KOPT-K1 (cell line): ENCODE data around the gene DNAAF8.

ENCODE experiments used
- H3K27ac ChIP-seq: fragments of 200-600 bp; sonication (generic); 2 replicates; pipeline ENCODE4 v1.5.1; 2016; ENCODE audit warnings: antibody characterized with exemption, mild to moderate bottlenecking, low read depth, low read length; ENCODE audit not compliant: poor library complexity, severe bottlenecking
- H3K36me3 ChIP-seq: fragments of 200-600 bp; sonication (generic); 2 replicates; pipeline ENCODE4 v1.5.1; 2017; ENCODE audit warnings: antibody characterized with exemption, mild to moderate bottlenecking, low read length, moderate library complexity; ENCODE audit not compliant: insufficient read depth
- H3K9me3 ChIP-seq: fragments of 200-600 bp; sonication (generic); 2 replicates; pipeline ENCODE4 v1.5.1; 2017; ENCODE audit warnings: antibody characterized with exemption, low read length, mild to moderate bottlenecking; ENCODE audit not compliant: insufficient read depth, poor library complexity, severe bottlenecking

DNAAF8 gene

DNA sequence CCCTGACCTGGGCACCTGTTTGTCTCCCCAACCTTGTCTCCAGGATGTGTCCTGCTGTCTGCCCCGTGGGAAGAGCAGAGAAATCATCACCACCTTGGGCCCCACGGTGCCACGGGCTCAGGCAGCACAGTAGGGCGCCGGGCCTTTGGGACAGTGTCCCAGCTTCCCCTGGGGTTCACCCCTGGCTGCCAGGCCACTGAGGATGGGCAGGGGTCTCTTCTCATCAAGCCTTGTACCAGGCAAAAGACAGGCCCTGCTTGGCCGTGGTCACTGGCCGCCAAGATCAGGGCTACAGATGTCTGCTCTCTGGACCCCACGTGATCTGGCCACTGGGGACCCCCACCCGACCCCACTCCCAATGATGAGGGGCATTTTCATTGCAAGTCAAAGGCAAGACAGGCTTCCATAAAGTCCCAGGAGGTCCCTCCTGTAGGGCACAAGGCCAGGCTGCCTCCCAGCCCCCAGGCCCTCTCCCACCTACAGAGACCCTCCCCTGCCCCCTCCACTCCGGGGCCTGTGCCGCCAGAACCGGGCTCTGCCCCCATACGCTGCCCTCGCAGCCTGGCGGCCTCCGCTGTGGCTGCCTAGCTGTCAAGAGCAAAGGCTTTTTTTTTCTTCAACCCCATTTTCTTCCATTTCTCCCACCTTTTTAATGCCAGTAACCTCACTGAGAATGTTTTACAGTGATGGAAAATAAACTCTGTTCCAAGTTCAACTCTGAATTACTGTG lies 14.5 kb downstream of the DNAAF8 start:
- peak overlapping the region; percentile 44 for H3K27ac ChIP-seq
- no peaks in the 10 kb centered on the region for H3K9me3 ChIP-seq
- peaks cover 34% of the 10 kb centered on the region for H3K36me3 ChIP-seq

GRCh38 chr16:4749700-4750257 lies 15.4 kb downstream of the DNAAF8 start:
- Histone ChIP-seq H3K27ac (no peak overlapping the region), H3K9me3 (no peaks in the 10 kb centered on the region), H3K36me3 (peaks cover 40% of the 10 kb centered on the region)

- H3K36me3 ChIP-seq, result peaks cover 51% of the 10 kb centered on the region
- no peaks in the 10 kb centered on the region for H3K9me3 ChIP-seq
- no peak overlapping the region for H3K27ac ChIP-seq
Observed at GRCh38 chr16:4750896-4751295, 16.6 kb downstream of the DNAAF8 start.

- H3K9me3 ChIP-seq, result no peaks in the 10 kb centered on the region
- H3K27ac ChIP-seq, result no peak overlapping the region
- peaks cover 55% of the 10 kb centered on the region for H3K36me3 ChIP-seq
Observed at GRCh38 chr16:4752351-4753100, 18.2 kb downstream of the DNAAF8 start.

DNA sequence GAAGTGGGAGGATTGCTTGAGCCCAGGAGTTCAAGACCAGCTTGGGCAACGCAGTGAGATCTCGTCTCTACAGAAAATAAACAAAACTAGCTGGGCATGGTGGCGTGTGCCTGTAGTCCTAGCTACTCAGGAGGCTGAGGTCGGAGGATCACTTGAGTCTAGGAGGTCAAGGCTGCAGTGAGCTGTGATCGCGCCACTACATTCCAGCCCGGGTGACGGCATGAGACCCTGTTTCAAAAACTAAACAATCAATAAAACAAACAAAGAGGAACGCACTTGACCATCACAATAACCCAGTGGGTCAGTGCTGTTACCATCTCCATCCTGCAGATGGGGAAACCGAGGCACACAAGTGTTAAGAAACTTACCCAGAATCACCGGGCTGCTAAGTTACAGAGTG lies 18.9 kb downstream of the DNAAF8 start:
- Histone ChIP-seq H3K9me3 (no peaks in the 10 kb centered on the region), H3K27ac (no peak overlapping the region), H3K36me3 (peaks cover 59% of the 10 kb centered on the region)

GRCh38 chr16:4754865-4755264 lies 20.5 kb downstream of the DNAAF8 start:
- H3K36me3 ChIP-seq, result peaks cover 75% of the 10 kb centered on the region
- H3K27ac ChIP-seq, result no peak overlapping the region
- no peaks in the 10 kb centered on the region for H3K9me3 ChIP-seq

DNA sequence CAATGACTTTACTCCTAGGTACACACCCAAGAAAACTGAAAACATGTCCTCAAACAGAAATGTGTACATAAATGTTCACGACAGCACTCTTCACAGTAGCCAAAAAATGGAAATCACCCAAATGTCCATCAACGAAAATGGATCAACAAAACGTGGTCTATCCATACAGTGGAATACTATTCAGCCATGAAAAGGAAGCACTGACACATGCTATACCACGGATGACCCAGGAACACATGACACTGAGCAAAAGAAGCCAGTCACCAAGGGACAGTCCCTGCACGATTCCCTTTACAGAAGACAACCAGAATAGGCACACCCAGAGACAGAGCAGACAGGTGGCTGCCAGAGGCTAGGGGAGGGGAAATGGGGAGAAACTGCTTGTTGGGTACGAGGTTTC lies 21.4 kb downstream of the DNAAF8 start:
- peaks cover 81% of the 10 kb centered on the region for H3K36me3 ChIP-seq
- H3K9me3 ChIP-seq, result no peaks in the 10 kb centered on the region

GRCh38 chr16:4760221-4760910 lies 26.0 kb downstream of the DNAAF8 start:
- H3K9me3 ChIP-seq, result no peaks in the 10 kb centered on the region
- peaks cover 73% of the 10 kb centered on the region for H3K36me3 ChIP-seq
- H3K27ac ChIP-seq, result no peak overlapping the region

More for the DNA sequence above, 21.4 kb downstream of the DNAAF8 start:
- no peak overlapping the region for H3K27ac ChIP-seq

GRCh38 chr16:4762205-4762604 lies 27.9 kb downstream of the DNAAF8 start:
- peaks cover 64% of the 10 kb centered on the region for H3K36me3 ChIP-seq
- no peaks in the 10 kb centered on the region for H3K9me3 ChIP-seq
- no peak overlapping the region for H3K27ac ChIP-seq

DNA sequence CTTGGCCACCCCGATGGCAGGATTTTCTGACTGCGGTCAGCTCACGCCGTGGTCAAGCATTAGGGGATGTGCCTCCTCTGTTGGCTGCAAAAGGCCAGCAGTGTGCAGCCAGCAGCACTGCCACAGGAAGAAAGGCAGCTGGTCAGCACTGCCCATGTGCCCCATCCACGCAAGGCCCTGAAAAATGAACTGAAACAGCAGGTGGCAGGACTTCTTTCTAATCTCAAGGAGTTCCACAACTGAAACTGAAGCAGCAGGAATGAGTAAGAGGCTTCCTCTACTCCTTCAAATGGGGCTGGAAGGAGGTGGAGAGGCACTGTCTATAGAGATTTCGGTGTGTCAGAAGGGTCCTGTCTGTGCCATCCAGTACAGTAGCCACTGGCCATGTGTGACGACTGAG lies 29.5 kb downstream of the DNAAF8 start:
- peaks cover 54% of the 10 kb centered on the region for H3K36me3 ChIP-seq
- no peaks in the 10 kb centered on the region for H3K9me3 ChIP-seq
- H3K27ac ChIP-seq, result no peak overlapping the region

DNA sequence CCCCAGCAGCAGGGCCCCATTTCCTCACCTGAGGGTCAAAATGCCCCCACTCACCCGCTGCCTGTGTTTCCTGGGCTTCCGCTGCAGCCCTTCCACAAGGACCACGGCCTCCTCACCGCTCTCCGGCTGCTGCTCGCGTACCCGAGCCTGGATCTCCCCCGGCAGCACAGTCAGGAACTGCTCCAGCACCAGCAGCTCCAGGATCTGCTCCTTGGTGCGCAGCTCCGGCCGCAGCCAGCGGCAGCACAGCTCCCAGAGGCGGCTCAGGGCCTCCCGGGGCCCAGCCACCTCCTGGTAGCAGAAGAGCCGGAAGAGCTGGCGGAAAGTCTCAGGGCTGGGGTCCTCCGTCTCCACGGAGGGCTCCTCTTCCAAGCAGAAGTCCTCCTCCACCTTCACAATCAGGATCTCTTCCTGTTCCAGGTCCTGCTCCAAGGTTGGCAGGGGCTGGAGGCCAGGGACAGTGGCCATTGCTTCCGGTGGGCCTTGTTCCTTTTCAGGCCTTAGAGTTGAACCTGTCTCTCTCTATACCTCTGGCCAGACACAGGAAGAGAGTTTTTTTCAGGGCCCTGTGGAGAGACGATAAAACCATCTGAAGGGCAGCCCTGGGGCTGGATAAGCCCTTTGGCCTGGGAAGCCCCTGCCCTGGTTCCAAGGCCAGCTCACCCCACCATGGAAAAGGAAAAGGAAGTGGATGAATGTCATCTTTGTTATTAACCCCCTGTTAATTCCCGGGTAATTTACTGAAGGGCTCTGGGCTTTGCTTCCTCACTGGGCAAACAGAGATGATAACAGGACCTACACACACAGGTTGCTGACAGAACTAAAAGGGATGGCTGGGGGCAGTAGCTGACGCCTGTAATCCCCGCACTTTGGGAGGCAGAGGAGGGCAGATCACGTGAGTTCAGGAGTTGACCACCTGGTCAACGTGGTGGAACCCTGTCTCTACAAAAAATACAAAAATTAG lies 31.5 kb downstream of the DNAAF8 start:
- peaks cover 34% of the 10 kb centered on the region for H3K36me3 ChIP-seq
- H3K27ac ChIP-seq, result peak overlapping the region; percentile 72
- no peaks in the 10 kb centered on the region for H3K9me3 ChIP-seq

GRCh38 chr16:4766875-4767628 lies 32.7 kb downstream of the DNAAF8 start, which contains the start of gene ZNF500:
Gene ZNF500 (minus strand): TSS chr16:4767162. CDS start chr16:4765978, 1,184 bp downstream.
- no peaks in the 10 kb centered on the region for H3K9me3 ChIP-seq
- peak within 1 kb of the TSS; percentile 72 for H3K27ac ChIP-seq
- H3K36me3 ChIP-seq, result peaks cover 27% of the 10 kb centered on the region

- Histone ChIP-seq H3K27ac (peak overlapping the region; percentile 32), H3K36me3 (peaks cover 17% of the 10 kb centered on the region), H3K9me3 (no peaks in the 10 kb centered on the region)
Observed at GRCh38 chr16:4767872-4768548, 33.7 kb downstream of the DNAAF8 start.
